NCI-H345 (cell line): ENCODE measurements around the gene ACIN1.

Source experiments
- DNase-seq: peaks from one replicate; lab custom pipeline; 2025; lab: John Stamatoyannopoulos, UW

The ACIN1 gene, protein sequence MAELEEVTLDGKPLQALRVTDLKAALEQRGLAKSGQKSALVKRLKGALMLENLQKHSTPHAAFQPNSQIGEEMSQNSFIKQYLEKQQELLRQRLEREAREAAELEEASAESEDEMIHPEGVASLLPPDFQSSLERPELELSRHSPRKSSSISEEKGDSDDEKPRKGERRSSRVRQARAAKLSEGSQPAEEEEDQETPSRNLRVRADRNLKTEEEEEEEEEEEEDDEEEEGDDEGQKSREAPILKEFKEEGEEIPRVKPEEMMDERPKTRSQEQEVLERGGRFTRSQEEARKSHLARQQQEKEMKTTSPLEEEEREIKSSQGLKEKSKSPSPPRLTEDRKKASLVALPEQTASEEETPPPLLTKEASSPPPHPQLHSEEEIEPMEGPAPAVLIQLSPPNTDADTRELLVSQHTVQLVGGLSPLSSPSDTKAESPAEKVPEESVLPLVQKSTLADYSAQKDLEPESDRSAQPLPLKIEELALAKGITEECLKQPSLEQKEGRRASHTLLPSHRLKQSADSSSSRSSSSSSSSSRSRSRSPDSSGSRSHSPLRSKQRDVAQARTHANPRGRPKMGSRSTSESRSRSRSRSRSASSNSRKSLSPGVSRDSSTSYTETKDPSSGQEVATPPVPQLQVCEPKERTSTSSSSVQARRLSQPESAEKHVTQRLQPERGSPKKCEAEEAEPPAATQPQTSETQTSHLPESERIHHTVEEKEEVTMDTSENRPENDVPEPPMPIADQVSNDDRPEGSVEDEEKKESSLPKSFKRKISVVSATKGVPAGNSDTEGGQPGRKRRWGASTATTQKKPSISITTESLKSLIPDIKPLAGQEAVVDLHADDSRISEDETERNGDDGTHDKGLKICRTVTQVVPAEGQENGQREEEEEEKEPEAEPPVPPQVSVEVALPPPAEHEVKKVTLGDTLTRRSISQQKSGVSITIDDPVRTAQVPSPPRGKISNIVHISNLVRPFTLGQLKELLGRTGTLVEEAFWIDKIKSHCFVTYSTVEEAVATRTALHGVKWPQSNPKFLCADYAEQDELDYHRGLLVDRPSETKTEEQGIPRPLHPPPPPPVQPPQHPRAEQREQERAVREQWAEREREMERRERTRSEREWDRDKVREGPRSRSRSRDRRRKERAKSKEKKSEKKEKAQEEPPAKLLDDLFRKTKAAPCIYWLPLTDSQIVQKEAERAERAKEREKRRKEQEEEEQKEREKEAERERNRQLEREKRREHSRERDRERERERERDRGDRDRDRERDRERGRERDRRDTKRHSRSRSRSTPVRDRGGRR

DNA sequence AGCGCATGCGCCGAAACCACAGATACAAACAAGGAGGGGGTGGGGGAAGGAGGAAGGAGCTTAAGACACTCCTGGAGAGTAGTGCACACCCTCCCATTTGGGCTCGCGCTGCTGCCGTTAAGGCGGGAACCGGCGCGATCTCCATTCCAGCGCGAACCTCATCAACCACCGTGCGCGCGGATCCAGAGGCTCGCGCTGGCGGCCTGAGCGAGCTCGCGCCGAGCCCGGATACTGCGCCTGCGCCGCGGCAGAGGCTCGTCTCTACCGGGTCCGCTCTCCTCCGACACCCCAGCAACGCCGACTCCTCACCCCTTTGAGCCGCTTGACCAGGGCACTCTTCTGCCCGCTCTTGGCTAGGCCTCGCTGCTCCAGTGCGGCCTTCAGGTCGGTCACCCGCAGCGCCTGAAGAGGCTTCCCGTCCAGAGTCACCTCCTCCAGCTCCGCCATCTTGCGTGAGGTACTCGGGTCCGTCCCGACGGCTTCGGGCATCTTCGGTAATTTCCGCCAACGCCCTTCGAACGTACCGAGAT, at the start of gene ACIN1:
ACIN1 (minus strand) TSS at position 471 of the 530 bp plus-strand sequence; CDS start at position 447, 24 bp downstream.
- DNase-seq: no peak

DNA sequence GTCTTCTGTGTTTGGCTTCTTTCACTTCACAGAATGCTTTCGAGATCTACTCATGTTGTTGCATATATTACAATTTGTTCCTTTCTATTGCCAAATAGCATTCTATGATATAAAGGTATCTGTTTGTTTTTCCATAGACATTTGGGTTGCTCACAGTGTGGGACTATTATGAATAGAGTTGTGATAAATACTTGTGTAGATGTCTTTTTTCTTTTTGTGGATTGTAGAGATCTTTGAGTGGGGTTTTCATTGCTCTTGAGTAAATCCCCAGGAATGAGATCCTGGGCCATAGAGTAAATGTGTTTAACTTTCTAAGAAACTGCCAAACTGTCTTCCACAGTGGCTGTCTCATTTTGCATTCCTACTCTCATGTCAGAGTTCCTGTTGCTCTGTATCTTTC, 49.0 kb upstream of the ACIN1 start:
- no peak for DNase-seq

DNA sequence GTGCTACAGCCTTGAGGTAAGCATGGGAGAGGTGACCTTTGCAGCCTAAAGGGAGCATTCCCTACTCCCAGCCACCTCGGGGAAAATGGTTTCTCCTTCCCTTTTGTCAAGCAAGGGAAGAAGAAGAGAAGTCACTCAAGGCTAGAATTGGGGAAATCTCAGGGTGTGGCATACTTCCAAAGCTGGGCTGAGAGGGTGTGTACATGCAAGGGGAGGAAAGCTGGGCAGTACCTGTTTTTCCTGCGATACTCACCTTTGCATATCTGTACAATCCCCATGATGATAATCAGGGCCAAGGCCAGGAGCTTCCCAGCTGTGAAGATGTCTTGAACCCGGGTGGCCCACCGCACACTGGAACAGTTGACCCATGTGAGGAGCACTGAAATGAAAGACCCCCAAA, 47.9 kb upstream of the ACIN1 start:
- no peak for DNase-seq

DNA sequence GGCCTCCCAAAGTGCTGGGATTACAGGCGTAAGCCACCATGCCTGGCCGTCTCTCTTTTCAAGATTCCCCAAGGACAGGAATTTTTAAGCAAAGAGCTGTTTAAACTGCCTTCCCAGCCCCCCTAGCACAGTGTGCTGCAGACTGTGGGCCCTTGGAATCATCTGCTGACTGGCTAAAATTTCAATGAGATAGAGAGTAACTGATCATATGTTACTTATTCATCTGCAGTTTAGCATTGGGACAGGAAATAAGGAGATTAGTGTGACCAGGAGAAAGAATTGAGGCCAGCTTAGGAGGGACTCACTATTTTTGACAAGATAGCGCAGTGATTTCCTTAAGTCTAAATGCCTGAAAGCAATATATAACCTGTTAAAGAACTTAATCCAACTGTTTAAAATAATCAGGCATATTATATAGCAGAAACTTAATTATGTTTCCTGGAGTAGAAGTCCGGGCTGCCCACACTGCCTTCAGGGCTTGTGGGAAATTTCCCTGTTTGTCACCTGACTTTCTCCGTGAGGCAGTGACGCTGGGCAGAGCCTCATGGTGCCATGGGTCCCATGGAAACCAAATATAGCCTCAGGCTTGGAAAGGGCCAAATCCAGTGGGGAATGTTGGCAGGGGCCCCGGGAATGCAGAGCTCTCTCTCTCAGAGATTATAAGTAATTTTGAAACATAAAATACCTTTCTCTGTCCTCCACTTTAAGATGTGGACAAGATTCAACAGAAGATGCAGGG, 46.9 kb upstream of the ACIN1 start:
- peak; percentile 8 for DNase-seq

DNA sequence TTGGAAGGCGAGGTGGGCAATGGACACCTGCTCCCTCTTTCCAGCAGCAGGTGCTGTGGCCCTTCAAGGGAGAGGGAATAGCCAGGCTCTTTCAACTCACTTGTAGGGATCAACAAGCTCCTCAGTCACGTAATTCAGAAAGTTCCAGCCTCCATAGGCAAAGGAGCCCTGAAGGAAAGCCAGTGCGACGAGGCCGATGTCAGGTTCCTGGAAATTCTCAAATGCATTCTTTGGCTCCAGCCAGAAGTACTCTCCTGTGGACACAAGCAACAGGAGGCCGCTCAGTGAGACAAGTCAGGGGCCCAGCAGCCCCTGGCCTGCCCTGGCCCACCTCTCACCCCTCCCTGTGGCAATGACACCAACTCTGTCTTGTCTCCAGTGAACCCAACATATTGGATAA, 45.4 kb upstream of the ACIN1 start:
- no peak for DNase-seq

DNA sequence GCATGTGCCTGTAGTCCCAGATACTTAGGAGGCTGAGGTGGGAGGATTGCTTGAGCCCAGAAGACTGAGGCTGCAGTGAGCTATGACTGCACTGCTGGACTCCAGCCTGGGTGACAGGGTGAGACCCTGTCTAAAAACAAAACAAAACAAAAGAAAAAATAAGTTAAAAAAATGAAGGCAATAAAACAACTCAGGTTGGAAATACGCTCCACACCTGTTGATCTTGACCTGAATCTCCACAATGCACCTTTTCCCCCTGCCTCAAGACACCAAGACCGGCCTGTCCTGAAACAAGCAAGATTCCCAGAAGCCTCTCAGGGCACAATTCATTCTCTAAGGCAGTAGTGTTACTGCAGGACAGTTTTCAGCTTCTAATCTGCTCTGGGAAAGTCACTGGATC, 44.9 kb upstream of the ACIN1 start:
- DNase-seq: no peak

DNA sequence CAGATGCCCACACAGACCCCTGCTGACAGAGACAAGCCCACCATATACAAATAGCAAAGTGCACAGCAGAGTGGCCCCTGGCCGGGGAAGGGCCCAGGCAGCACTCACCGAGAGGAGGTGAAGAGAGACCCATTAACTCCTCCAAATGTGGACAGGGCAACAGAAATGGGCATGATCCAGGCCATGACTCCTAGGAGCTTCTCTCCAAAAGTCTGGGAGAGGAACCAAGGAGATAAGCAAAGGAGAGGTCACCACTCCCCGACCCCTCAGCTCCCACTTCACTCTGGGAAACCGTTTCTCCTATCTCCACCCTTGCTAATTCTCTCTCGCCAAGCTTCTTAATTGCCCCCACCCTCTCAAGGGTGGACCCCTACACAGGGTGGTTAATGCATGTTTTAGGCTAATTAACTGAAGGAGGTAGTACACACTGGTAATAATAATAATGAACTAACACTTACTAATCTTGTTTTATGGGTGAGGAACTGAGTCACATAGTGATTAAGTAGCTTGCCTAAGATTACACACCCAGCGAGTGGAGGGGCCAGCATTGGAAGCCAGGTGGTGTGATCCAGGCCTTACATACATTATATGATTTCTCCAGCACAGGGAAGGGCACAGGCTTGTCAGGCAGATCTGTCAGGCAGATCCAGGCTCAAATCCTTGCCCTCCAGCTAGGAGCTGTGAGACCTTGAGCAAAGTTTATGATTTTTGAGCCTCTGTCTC, 43.0 kb upstream of the ACIN1 start:
- no peak for DNase-seq

DNA sequence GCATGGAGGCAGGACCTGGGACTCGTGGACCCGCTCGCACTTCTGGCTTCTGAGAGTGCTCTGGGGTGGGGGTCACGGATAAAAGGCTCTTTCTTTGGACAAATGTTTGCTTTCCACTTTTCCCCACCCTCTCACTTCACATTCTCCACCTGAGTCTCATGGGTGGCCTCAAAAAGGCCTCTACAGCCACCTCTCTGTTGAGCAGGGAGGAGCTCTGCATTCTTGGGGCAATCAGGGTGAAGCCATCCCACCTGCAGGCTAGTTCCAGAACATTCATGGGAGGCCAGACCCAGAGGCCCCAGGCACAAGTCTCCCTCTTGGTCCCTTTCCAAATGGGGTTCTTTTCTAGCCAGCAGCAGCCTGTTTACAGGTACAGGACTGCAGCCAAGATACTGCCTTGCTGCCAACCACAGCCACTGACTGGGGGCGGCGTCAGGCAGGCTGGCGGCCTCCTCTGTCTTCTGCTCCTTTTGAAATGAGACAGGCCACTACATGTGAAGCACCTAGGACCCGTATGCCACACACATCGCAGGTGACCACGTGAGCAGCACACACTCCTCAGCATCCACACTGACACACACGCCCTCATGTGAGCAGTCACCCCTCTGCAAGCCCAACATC, 42.4 kb upstream of the ACIN1 start:
- no peak for DNase-seq

DNA sequence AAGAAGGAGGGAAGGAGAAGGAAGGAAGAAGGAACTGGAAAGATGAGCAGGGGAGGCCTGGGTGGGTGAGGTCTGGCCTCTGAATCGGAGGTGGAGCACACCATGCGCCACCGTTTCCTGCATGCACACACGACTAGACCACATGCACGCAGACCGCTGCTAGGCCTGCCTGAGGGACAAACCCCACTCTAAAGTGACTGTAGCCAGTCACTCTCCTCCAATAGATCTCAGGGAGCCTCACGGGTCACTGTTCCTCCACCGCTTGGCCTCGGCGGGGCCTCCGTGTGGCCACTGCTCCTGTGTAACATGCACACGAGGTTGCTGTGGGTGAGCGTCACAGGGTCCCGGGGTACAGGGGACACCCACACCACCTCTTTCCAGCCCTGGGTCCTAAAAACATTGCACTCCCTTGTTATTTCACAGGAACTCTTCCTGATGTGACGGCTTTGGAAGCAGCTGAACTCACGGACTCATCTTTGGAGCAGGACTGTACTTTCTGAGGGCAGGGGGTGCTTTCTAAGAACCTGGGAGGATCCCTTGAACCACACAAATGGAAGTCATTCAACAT, 41.7 kb upstream of the ACIN1 start:
- no peak for DNase-seq

DNA sequence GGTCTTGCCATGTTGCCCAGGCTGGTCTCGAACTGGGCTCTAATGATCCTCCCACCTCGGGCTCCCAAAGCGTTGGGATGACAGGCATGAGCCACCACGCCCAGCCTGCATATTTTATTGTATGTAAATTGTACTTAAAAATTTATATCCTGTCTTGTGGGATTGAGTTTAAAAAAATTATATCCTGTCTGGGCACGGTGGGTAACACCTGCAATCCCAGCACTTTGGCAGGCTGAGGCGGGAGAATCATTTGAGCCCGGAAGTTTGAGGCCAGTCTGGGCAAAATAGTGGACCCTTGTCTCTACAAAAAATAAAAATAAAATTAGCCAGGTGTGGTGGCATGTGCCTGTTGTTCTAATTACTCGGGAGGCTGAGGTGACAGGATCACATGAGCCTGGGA, 38.0 kb upstream of the ACIN1 start:
- DNase-seq: no peak

DNA sequence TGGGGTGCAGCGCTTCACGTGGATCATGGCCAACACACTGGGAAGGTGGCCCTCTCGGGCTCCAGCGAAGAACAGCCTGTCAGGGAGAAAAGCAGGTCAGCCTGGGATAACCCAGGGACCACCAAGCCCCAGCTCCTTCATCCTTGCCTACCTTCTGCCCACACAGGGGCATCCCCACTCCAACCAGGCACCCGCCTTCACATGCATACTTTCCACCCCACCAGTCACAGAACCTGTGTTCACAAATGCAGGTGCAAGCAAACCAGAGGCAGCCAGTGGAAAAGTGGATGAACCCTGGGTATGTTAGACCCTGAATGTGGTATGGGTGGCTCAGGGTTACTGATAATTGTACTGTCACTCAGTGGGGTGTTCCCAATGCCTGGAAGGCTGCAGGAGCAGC, 36.5 kb upstream of the ACIN1 start:
- DNase-seq: no peak

DNA sequence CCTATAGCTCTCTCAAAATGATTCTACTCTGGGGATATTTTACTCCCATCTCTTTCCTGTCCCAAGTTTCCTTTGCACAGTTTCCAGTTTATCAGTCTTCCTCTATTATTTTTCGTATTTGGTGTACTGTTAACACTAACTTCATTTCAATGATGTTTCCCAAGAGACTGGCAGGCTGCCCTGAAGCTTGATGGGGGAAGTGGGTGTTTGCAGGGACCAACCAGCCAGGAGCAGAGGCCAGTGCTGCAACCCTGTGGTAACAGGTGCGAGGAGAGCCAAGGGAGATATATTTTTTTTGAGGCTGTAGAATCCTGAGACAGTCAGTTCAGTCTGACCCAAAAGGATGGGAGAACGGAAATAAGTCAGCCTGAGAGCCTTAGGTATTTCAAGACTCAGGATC, 35.9 kb upstream of the ACIN1 start:
- no peak for DNase-seq

DNA sequence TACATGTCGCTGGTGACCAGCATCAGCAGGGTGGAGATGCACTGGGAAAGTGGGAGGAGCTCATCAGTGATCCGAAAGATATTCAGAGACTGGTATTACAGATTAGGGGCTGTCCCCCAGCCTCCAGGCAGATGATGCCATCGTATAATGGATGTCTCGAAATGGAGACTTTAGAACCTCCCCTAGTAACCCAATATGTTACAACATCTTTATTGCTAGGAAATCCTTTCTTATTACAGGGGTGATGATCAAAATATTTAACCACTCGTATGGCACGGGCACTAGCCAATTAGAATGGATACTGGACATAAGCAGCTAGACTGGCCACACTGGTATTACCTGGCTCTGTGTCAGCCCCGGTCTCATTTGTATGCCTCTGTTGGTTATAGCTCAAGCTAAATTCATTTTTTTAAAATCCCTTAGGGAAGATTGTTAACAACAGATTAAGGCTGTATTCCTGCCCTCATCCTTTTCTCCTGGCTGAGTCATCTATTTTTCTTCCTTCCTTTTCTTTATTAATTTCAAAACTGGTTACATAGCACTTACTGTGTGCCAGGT, 34.9 kb upstream of the ACIN1 start:
- DNase-seq: no peak

DNA sequence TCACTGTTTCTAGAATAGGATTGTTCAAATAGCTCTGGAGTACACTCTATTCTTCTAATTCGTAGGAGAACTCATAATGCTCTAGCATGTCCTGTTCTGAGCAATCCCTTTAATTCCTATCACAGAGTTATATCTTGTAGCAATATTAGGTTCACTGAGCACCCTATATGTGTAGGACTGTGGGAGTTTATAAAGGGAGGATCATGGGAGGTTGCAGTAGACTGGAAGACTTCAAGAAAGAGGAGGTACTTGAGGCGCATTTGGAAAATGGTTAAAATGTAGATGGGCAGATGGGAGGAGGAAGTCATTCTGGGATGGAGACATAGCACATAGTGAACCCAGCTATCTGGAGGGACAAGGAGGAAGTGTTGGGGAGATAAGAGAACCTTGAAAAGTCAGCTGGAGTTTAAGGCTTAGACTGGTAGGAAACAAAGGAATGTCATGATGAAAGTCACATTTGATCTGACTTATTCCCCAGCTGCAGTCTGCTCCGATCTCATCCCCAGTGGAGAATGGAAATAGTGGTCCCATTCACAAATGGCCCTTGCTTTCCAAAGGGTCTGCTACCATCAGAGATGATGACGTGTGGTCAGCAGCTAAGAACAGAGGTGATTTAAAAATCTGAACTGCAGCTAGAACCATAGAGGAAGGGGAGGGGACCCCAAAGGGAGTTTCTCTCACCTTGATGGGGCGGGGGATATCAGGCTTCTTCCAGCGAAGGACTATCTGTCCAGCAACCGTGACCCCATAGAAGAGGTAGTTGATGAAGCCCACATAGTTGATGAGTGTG, 34.2 kb upstream of the ACIN1 start:
- DNase-seq: no peak

DNA sequence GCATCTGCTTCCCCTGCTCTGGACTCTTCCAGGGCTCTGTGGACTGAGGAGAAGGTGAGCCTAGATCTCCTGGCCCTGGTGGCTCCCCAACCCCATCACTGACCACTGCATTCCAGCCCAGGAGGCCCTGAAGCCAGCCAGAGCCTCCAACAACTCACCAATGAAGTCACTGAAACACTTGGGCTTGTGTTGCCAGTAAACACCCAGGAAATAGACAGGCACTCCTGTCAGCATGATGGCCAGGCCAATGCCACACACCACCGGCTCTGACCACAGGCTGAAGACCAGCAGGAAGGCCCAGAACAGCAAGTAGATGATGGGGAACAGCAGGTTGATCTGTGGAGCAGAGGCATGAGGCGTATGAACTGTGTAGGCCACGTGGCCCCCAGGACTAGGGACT, 32.9 kb upstream of the ACIN1 start:
- no peak for DNase-seq

DNA sequence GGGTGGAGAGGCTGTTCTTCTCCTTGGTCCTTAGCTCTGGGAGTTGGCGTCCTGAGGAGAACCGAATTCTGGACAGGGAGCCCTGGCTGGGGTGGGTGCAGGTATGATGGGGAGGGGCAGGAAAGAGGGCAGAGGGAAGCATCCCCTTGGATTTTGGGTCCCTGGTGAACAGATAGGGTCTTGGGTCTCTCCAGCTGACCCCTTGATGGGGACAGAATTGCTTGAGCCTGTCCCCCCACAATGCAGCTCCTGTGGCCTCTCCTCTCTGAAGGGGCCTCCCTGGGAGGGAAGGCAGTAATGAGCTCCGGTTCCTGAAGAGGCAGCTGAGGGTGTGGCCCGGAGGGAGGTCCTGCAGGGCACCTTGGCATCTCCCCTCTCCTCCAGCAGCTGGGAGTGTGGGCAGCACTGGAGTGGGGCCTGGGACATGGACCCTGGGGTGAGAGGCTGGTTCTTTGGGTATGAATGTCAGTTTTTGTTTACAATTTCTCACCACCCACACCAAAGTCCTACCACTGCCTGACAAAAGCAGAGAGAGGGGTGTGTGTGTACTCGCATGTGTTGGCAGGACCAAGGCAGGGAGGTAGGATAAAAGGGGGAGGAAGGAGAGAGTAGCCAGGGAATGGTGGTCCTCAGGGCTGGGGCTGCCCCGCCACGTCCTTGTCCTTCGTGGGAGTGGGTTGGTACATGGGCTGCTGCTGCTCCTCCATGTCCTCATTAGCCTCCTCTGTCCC, 31.8 kb upstream of the ACIN1 start:
- DNase-seq: no peak

DNA sequence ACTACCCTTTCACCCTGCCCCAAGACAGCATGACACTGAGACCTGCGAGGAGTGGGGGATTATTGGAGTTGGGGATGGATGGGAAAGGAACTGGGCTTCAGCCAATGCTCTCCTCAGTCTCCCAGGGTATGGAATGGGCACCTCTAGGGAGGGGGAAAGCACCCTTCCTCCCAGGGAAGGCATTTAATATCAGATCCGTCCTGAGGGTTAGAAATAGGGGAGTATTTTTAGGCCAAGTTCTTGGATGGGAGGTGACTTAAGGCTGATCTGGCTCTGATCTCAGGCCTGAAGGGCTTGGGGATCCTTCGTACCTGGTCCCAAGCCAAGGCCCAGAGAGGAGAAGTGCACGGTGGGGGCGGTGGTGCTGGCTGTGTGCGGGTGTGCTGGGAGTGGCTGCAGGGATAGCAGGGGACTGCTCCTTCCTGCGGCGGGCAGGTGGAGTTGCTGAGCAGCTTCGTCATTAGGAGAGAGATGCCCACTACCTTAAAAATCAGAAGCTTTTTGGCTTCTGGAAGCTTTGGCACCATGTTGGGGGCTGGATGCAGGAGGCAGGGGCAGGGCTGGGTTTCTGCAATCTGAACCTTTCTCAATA, 31.1 kb upstream of the ACIN1 start:
- DNase-seq: no peak

DNA sequence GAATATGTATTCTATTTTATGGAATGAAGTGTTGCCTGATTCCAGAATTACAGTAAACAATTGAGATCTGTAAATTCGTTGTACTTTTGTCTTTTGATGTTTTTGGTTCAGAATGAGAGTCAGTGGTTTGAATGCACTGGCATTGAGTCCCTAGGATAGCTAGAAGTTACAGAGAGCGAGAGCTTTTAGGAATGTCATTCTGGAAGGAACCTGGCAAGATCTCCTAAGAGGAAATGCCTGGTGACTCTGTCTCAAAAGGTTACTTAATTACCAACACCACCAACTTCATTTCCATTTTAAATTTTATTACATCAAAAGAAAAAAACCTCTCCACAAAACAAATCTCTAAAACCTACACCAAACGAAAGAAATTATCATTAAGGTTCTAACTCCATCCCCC, 30.1 kb upstream of the ACIN1 start:
- no peak for DNase-seq
